Stimulated activated CD8-positive, alpha-beta memory T cell treated with anti-CD3 and anti-CD28 coated beads, Interleukin-7, amount 100 ng/mL, for 24 hours (primary cell): Measurements from ENCODE around the gene ZNF175.

ENCODE experiments used
- DNase-seq: peaks from one replicate; pipeline ENCODE4 v3.0.0-alpha.2; 2020; ENCODE audit warnings: low read depth

ZNF175 gene

DNA sequence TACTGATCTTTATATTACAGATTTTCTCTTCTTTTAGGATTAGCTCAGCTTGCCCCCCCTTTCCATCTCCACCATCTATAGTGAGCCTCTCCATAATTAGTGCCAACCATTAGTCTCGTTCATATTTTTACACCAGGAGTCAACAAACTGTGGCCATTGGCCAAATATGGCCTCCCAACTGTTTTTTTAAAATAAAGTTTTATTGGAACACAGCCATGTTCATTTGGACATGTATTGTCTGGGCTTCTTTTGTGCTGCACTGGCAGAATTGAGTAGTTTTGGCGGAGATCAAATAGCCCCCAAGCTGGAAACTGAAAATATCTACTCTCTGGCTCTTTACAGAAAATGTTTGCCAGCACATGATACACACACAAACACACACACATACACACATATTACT is 18.4 kb downstream of the ZNF175 start:
- DNase-seq = no peak

DNA sequence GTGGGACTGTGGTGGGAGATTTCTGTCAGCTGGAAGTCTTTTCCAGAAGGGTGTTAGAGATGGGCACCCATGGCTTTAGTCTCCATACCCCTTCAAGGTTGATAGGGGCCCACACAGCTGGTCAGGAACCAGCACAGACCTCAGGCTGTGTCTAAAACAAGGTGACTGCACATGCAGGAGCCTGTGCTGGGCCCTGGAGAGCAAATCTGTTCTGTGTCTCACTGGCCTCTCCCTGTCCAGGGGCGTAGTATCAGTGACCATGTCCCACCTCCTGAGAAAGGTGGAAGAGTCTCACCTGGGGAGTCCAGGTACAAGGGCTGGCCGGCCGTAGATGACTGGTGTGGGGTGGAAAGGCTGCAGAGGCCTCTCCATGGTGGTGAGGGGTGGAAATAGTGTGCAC is 19.4 kb downstream of the ZNF175 start:
- no peak for DNase-seq

DNA sequence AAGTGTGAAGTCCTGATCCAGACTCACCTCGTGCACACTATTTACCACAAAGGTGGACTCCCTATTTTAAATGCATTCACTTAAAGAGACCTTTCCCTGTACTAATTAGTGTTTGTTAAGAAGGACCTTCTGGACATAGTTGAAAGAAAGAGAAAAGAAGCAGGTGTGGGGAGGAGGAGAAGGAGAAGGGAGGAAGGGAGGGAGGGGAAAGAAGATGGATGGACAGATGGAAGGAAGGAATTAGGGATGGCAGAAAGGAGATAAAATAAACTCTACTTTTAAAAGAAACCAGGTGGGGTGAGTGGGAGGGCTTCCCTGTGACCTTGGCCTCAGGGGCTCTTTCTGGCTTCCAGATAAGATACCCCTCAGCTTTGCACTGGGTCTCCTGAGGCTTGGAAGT is 21.4 kb downstream of the ZNF175 start:
- no peak for DNase-seq

DNA sequence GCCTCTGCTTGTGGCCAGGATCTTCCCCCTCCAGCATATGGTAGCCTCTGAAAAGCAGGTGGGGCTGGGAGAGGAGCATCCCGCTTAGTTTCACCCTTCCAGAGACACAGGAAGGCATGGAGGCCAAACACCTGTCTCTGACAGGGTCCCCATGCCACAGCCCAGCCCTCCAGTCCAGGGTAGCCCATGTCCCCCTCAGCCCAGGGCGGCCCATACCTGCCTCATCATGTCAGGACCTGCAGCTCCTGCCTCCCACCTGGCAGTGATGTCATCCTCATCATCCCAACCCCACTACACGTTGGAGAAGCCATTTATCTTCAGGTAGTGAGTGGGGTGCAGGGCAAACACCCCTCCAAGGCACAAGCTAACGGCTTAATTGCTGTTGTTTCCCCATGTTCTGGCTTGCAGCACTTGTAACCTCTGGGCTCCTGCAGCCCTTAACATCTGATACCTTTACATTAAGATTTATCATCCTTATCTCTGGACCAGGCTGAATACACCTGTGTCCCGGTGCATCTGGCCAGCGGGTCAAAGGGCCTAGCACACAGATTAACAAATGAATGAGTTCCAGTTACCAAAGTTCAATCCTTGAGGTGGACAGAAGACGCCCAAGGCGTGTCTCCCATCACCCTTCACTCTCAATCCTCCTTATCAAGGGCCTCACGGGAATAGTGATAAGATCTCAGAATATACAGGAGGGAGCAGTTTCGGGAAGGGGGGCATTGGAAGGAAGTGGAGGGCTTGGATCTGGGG is 22.2 kb downstream of the ZNF175 start:
- no peak for DNase-seq

DNA sequence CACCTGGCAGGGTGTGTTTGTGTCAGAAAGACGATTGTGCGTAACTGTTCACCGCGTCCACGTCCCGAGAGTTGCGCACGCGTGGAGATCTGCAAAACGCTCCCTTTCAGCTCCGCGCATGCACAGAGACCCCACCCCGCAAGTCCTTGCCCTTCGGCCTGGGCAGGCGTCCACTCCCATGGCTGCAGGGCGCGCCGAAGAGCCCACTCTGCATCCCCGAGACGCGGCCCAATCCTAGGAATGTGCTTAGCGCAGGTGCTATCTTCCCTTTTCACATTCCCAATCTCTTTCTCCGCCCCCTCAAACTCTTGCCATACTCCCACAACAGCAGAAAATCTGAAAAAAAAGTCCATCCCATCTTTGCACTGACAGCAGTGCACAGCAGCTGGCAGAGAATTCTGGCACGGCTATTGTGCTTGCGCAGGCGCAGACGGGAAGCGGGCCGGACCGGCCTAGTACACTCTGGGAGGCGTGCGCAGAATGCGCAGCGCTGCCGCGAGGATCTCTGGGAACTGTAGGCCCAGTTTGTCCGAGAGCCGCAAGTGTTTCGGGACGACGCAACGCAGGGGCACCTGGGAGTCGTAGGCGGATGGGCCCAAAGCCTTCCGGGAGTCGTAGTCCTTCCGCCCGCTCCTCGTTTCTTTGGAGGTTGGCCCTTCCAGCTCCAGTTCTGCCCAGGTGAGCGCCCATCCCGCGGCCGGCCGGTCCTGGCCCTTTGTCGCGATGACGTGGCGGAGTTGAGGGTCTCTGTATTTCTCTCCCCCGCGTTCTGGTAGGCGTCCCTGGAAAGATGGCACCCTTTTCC is 23.1 kb downstream of the ZNF175 start:
- DNase-seq = peak; percentile 90

DNA sequence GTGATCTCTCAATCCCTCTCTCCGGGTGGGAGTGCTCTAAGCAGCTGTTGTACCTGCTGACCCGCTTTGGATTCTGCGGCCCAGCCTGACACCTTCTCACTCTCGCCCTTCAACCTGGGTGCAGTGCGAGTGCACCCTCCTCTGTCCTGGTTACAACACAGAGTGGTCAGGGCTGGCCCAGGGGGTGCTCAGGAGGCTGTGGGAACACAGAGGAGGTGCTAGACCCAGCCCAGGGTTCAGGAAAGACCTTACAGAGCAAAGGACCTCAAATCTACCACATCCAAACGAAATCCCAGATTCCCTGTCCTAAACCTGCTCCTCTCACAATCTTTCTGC is 23.7 kb downstream of the ZNF175 start:
- no peak for DNase-seq

DNA sequence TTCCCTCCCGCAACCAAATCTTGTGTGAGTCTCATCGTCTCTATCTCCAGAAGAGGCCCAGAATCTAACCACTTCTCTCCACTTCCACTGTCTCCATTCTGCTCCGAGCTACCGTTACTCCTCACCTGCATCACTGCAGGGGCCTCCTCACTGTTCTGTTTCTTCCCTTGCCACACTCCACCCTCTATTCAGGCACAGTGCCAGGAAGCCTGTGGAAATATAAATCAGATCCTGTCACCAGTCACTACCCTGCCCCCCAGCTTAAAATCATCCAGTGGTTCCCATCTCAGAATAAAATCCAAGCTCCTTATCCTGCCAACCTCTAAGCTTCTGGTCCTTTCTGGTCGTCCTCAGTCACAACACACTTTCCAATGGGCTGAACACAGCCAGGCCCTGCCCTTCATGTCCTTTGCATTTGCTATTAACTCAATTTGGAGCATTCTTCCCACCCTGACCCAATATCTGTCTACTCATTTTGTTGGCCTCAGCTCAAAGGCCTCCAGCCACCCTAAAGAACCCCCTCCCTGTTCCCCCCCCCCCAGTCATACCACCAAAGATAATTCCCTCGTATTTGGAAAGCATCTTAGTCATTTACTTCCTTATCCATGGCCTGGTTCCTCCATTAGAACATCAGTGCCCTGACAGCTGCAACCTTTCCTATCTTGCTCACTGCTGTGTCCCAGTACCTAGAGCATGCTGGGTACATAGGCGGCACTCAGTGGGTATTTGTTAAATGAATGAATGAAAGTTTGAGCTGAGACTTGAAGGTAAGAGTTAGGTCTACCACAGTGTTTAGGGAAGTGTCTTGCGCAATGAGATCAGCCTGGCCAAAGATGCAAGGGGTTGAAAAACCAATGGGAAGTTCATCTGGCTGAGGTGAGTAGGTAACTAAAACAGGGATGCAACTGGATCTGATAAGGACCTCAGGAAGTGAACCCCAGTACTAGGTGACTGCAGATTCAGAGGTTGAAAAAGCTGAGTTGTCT is 24.4 kb downstream of the ZNF175 start:
- no peak for DNase-seq

DNA sequence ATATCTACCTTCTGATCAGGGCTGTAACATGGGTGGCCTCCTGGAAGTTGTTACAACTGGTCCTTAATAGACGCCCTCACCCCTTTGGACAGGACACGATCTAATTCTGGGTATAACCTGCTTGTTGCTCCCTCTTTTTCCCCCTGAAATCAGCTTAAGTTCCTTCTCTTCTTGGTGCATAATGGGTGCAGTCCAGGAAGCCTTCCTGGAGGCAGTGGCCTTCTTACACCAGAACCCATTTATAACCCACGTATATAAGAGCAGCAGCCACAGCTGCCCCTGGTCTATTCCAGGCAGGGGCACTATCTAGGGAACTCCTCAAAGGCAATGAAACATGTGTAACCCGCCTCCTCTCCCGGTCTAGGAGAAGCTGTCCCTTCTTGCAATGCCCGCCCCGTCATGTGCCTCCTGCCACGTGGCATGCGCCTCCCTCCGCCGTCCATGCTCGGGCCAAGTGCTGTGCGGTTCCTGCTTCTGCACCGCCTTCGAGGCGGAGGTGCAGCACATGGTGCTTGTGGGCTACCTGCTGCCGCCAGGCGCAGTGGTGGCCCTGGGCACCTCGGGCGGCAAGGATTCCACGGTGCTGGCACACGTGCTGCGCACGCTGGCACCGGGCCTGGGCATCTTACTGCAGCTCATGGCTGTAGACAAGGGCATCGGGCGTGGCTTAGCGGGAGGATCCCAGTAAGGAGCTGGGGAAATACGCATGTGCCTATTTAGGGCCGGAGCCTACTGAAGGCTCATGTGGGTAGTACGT is 27.3 kb downstream of the ZNF175 start:
- DNase-seq = no peak

DNA sequence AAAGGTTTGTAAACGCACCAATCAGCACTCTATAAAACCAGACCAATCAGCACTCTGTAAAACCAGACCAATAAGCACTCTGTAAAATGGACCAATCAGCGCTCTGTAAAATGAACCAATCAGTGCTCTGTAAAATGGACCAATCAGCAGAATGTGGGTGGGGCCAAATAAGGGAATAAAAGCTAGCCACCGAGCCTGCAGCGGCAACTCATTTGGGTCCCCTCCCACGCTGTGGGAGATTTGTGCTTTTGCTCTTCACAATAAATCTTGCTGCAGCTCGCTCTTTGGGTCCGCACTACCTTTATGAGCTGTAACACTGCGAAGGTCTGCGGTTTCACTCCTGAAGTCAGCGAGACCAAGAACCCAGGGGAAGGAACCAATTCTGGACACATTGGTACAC is 28.0 kb downstream of the ZNF175 start:
- DNase-seq = no peak

DNA sequence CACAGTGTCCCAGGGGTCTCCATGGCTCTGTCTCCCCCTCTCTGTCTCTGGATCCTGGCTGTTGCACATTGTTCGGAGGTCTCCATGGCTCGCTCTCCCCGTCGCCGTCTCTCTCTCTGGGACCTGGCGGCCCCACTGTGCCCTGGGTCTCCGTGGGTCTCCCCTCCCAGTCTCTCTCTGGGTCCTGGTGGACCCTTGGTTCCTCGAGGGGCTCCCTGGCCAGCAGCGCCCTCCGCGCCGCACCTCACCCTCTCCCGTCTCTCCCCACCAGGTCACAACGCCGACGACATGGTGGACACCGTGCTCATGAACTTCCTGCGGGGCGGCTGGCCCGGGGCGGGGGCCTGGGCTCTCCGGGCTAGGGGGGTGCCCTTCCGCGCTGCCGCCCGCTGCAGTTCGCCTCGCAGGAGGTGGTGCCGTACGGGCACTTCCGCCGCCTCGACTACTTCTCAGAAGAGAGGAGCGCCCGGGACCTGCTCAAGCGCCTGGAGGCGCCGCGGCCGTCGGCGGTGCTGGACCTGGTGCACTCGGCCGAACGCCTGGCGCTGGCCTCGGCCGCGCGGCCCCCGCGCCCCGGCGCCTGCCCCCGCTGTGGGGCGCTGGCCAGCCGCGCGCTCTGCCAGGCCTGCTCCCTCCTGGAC is 30.0 kb downstream of the ZNF175 start:
- no peak for DNase-seq

DNA sequence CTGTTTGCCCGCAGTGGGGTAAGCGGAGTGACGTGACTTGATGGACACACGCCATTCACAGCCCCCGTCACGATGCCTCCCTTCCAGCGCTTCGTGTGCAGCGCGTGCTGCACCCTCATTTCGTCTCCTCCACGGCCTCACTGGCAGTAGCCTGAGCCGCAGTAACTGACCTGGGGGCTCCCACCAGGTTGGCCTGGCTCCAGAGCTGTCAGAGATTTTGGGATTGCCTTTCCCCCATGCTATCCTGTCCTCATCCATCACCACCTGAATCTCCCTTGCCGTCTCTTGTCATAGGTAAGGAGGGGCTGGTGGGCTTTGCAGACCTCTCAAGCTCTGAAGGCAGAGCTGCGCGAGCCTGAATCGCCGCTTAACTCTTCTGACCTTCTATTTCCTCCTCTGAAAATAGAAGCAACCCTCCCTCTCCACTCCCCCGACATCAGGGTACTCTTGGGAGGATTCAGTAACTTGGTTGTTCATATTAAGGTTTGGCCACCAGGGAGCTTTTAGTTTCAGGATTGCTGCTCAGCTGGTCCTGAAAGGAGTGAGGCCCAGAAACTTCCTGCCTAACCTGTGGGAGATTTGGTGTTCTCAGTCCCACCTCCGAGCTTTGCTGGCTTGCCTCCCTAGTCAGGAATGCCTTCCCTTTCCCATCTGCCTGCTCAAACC is 31.2 kb downstream of the ZNF175 start:
- no peak for DNase-seq

DNA sequence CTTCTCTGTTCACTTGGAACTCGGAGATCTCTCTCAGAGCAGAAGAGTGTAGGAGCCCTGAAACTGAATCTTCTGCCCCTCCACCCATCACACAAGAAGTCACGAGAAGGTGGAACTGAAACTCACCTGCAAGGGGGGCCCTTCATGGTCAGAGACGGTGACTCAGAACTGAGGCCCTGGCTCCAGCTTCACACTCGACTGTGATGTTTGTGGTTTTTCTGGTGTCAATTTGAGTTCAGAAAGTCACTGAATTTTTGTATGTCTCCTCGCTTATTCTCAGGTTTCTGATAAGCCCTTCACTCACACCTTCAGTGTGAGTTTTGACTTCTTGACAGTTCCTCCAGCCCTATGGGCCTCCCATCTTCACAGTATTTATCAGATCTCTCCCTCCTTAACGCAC is 36.0 kb downstream of the ZNF175 start:
- DNase-seq = no peak

DNA sequence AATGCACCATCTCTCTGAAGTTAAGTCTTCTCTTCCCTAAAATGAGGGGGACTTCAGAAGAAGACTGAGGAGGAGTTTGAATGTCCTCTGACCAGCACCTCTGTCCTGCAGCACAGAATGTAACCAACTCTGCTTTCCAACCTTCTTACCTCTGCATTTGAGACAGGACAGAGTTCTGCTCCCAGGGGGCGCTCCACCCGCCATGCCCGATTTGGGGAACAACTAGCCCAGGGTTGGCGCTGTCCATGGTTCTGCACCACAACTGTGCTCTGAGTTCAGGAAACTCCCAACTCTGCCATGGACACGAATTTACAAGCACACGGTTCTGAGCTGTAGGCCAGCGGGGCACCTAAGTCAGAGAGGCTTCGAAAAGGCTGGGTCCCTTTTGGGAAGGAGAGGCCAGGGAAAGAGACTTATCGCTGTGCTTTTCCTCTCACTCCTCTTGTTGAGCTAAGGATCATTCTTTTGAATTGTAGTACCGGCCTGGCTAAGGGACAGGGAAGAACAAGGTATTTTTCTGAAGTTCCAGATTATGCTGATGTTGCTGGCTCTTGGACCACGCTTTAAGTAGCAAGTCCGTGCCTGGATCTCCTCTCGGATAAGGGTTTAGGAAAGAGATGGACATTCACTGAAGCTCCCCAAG is 37.0 kb downstream of the ZNF175 start:
- DNase-seq = peak; percentile 32

DNA sequence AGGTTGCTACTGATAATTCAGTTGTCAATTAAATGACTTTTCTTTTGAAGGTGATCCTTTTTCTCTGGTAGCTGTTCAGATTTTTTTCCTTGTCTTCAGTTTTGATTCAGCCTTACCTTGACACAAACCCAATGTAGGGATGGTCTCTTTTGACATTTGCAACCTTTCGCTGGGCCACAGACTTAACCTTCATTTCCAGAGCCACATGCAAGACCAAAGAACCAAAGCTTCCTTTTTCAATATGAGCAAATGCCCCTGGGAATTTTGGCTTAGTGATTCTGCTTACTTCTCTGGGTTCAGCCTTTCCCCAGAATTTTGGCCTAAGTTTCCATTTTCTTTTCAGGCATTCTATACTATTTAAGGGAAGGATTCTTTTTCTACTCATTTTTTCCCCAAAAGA is 39.5 kb downstream of the ZNF175 start:
- DNase-seq = no peak

DNA sequence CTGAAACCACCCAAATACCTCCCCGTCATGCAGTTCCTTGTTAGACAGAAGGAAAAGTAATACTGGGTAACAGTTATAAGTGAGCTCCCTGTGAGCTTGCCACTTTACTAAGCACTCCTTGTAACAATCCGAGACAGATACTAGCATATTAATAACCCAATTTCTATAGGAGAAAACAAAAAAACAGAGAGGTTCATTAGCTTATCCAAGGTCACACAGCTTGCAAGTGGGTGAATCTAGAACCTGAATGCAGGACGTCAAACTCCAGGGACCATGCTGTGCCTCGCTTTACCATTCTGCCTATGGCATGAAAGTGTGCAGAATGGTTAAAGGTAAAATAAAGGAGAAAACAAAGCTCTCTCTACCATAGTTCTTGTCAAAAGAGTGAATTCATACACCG is 43.7 kb downstream of the ZNF175 start:
- DNase-seq = no peak

DNA sequence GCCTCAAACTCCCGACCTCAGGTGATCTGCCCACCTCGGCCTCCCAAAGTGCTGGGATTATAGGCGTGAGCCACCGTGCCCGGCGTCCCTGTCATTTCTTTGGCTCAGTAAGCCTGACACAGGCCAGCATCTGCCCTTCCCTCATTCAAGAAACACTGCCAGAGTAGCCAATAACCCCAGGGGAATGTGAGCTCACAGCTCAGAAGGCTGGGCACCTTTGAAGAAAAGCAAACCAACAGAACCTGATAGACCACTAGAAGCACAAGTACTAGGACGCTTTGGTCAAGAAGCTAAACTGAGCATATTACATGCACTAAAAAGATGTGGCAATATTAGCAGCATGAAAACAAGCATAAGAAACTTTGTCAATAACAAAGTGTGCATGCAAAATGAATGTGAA is 44.9 kb downstream of the ZNF175 start:
- no peak for DNase-seq

DNA sequence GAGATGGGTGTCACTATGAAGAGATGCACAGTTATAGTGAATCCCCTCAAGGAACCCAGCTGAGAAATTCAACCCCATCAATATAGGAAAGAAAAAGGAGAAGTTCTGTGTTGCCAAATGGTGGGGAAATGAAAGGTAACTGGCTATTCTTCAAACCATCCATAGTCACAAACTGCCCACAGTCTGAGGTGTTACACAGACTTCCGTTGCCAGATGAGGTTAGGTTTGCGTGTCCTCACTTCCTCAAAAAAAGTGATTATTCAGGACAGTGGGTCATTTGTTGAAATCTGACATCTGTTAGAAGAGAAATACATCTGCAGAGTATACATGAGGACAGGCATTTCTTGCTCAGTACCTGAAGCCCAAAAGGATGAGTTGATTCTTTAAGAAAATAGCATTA is 50.1 kb downstream of the ZNF175 start:
- no peak for DNase-seq

DNA sequence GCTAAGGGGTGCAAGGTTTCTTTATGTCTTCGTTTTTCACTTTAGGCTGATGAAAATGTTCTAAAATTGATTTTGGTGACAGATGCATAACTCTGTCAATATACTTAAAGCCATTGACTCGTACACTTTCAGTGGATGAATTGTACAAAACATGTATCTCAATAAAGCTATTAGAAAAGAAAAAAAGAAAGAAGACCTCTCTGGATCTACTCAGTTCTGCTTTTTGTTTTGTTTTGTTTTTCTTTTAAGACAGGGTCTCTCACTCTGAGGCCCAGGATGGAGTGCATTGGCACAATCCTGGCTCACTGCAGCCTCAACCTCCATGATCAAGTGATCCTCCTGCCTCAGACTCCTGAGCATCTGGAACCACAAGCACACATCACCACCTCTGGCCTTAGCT is 55.6 kb downstream of the ZNF175 start:
- DNase-seq = no peak

DNA sequence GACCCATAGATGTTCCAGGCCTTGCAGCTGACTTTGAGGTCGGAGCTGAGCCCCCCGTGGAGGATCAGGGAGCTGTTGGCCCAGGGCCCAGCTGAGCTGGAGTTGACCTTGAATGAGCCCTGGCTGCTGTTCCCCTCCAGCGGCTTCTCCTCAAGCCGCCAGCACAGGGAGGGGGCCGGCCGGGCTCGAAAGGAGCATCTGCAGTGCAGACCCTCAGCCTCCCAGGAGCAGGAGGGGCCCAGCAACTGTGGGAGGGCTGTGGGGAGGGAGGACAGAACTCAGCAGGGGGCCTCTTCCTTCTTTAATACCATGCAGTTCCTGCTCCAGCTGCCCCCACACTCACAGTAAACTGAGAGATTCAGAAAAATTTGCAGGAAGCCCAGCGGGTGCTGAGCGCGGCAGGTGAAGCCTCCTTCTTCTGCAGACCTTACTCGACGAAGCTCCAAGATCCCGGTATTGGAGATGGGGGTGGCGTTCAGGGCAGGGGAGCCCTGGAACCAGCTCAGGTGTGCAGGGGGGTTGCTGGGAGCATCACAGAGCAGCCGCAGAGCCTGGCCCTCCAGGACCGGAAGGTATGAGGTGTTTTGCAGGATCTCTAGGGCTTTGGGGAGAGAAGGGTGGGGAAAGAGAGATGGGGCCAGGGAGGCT is 56.5 kb downstream of the ZNF175 start:
- no peak for DNase-seq
